Loucy (cell line): Measurements from ENCODE around the gene AGFG1.
A peak's percentile ranks its signal among the peaks of the same experiment; 100 is the strongest.

ENCODE experiments used
- H2AFZ ChIP-seq: fragments of 200-600 bp; sonication (generic); 2 replicates; pipeline ENCODE4 v1.6.0; 2016; ENCODE audit warnings: antibody characterized with exemption, mild to moderate bottlenecking, low read length, moderate library complexity
- H3F3A ChIP-seq: fragments of 200-600 bp; 2 replicates; pipeline ENCODE4 v1.6.0; 2016; ENCODE audit warnings: antibody characterized with exemption, low read depth, mild to moderate bottlenecking
- H3K27me3 ChIP-seq: fragments of 200-600 bp; sonication (generic); 2 replicates; pipeline ENCODE4 v1.6.1; 2014; ENCODE audit warnings: low read length, mild to moderate bottlenecking; ENCODE audit not compliant: insufficient read depth, poor library complexity, severe bottlenecking
- H3K36me3 ChIP-seq: fragments of 200-600 bp; sonication (generic); 2 replicates; pipeline ENCODE4 v1.6.1; 2016; ENCODE audit warnings: low read length; ENCODE audit not compliant: insufficient read depth
- H3K4me1 ChIP-seq: fragments of 200-600 bp; sonication (generic); 2 replicates; pipeline ENCODE4 v1.5.1; 2014; ENCODE audit warnings: low read length, mild to moderate bottlenecking; ENCODE audit not compliant: insufficient read depth, poor library complexity, severe bottlenecking
- H3K4me2 ChIP-seq: fragments of 200-600 bp; sonication (generic); 2 replicates; pipeline ENCODE4 v1.6.0; 2014; ENCODE audit warnings: antibody characterized with exemption, low read length, low read depth, mild to moderate bottlenecking; ENCODE audit not compliant: poor library complexity, severe bottlenecking
- H3K4me3 ChIP-seq: fragments of 200-600 bp; sonication (generic); 2 replicates; pipeline ENCODE4 v1.5.1; 2014; ENCODE audit warnings: low read length, mild to moderate bottlenecking, mixed read lengths; ENCODE audit not compliant: poor library complexity, severe bottlenecking
- H3K79me2 ChIP-seq: fragments of 200-600 bp; sonication (generic); 2 replicates; pipeline ENCODE4 v1.6.1; 2014; ENCODE audit warnings: low read length; ENCODE audit not compliant: insufficient read depth
- H3K9ac ChIP-seq: fragments of 200-600 bp; sonication (generic); 2 replicates; pipeline ENCODE4 v1.6.0; 2014; ENCODE audit warnings: mild to moderate bottlenecking, low read depth, low read length, moderate library complexity; ENCODE audit not compliant: poor library complexity, severe bottlenecking
- H3K9me2 ChIP-seq: fragments of 200-600 bp; sonication (generic); replicated peaks from 2 replicates; pipeline ENCODE4 v1.6.1; 2016; ENCODE audit warnings: low read depth, low read length, mixed read lengths
- H3K9me3 ChIP-seq: fragments of 200-600 bp; sonication (generic); 2 replicates; pipeline ENCODE4 v1.6.1; 2014; ENCODE audit warnings: mild to moderate bottlenecking, antibody characterized with exemption, low read length, low read depth; ENCODE audit not compliant: insufficient read depth
- H4K20me1 ChIP-seq: fragments of 200-600 bp; sonication (generic); 2 replicates; pipeline ENCODE4 v1.6.0; 2014; ENCODE audit warnings: antibody characterized with exemption, low read length, mild to moderate bottlenecking; ENCODE audit not compliant: insufficient read depth, poor library complexity, severe bottlenecking
- EZH2phosphoT487 ChIP-seq: fragments of 200-600 bp; IDR thresholded peaks from 2 replicates; pipeline ENCODE4 v1.6.1; 2018; ENCODE audit warnings: antibody characterized with exemption, mild to moderate bottlenecking, moderate library complexity, borderline replicate concordance
- TF ChIP-seq, protein P1 (sequence below): fragments of 200-600 bp; sonication (generic); conservative IDR thresholded peaks from 2 replicates; pipeline ENCODE4 v1.5.1; 2014; ENCODE audit warnings: mild to moderate bottlenecking, antibody characterized with exemption, low read length

The AGFG1 gene

DNA sequence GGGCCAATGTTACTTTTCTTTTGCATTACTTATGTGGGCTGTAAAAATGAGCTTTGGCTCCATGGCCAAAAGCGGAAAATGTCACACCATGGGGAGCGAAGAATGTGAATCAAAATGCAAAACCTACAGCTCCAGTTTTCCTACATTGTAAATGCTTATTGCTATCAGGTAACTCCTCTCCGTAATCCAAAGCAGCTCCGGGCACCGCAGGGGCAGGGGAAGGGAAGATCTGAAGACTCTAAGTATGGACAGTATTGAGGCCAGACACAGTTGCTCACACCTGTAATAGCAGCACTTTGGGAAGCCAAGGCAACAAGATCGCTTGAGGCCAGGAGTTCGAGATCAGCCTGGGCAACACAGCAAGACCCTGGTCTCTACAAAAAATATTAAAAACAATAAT, 7.1 kb upstream of the AGFG1 start:
- no peaks in the 10 kb centered on the region for H4K20me1 ChIP-seq
- H3K4me3 ChIP-seq = no peak overlapping the region
- no peaks in the 10 kb centered on the region for H3K36me3 ChIP-seq
- no peak overlapping the region for H2AFZ ChIP-seq
- H3K9me3 ChIP-seq = no peaks in the 10 kb centered on the region
- no peaks in the 10 kb centered on the region for H3K79me2 ChIP-seq
- H3K27me3 ChIP-seq = peaks cover 13% of the 10 kb centered on the region
- peak overlapping the region; percentile 23 for H3K4me2 ChIP-seq
- H3K9ac ChIP-seq = no peak overlapping the region
- TF ChIP-seq EZH2phosphoT487 = no peak
- TF ChIP-seq, protein P1, sequence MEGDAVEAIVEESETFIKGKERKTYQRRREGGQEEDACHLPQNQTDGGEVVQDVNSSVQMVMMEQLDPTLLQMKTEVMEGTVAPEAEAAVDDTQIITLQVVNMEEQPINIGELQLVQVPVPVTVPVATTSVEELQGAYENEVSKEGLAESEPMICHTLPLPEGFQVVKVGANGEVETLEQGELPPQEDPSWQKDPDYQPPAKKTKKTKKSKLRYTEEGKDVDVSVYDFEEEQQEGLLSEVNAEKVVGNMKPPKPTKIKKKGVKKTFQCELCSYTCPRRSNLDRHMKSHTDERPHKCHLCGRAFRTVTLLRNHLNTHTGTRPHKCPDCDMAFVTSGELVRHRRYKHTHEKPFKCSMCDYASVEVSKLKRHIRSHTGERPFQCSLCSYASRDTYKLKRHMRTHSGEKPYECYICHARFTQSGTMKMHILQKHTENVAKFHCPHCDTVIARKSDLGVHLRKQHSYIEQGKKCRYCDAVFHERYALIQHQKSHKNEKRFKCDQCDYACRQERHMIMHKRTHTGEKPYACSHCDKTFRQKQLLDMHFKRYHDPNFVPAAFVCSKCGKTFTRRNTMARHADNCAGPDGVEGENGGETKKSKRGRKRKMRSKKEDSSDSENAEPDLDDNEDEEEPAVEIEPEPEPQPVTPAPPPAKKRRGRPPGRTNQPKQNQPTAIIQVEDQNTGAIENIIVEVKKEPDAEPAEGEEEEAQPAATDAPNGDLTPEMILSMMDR = no peak
- peaks cover 17% of the 10 kb centered on the region for H3K4me1 ChIP-seq
- no peaks in the 10 kb centered on the region for H3K9me2 ChIP-seq
- no peaks in the 10 kb centered on the region for H3F3A ChIP-seq

DNA sequence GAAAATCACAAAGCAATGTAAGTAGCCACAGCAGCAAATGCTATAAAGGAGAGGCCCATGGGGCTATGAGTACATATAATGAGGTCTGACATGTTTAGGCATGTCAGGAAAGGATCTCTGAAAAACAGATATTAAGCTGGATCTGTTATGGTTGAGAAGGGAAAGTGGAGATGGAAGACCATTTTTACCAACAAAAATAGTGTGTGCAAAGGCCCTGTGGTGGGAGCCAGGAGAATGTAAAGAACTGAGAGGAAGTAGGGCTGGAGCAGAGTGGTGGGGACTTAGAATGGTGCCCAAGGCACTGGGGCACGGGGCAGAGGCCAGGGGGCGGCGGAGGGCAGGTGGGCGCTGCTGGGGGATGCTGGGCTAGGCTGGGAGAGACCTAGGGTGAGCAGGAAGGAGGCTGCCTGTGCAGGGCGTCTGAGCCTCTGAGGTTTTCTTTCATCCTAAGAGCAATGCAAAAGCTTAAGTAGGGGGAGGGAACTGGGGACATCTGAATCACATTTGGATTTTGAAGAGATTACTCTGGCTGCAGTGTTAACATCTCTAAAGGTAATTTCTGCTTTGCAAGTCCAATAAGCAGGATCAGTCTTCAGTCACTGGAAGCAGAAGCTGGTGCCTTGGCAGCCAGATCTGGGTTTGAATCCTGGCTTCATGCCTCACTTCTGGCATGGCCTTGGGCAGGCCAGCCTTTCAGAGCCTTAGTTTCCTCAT, 4.9 kb upstream of the AGFG1 start:
- Histone ChIP-seq H3K9me3 (no peaks in the 10 kb centered on the region), H3K9me2 (no peaks in the 10 kb centered on the region), H3K4me1 (peaks cover 9% of the 10 kb centered on the region), H3F3A (no peaks in the 10 kb centered on the region), H3K4me3 (no peak overlapping the region), H3K4me2 (no peak overlapping the region), H3K79me2 (no peaks in the 10 kb centered on the region), H3K9ac (no peak overlapping the region), H4K20me1 (no peaks in the 10 kb centered on the region), H3K27me3 (peaks cover 10% of the 10 kb centered on the region), H2AFZ (no peak overlapping the region), H3K36me3 (no peaks in the 10 kb centered on the region)
- TF ChIP-seq, protein P1 = no peak

DNA sequence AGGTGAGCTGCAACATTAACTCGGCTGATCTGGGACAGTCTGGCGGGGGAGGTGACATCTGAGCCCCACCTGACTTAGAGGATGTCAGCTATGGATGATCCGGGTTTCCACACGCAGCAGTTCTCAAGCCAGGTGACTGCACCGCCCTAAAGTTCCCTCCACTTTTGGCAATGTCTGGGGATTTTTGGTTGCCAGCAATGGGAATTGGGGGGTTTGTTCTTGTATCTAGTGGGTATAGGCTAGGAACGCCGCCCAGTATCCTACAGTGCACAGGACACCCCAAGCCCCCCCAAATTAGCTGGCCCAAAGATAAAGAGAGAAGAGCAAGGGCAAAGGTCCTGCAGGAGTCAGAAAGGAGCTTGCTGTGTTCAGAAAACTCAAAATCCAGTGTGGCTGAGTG, 544 bp upstream of the AGFG1 start:
- no peak overlapping the region for H2AFZ ChIP-seq
- TF ChIP-seq, protein P1 = no peak
- TF ChIP-seq EZH2phosphoT487 = no peak
- H3K9ac ChIP-seq = no peak overlapping the region
- no peak overlapping the region for H3K4me3 ChIP-seq
- H3K79me2 ChIP-seq = peaks cover 42% of the 10 kb centered on the region
- no peaks in the 10 kb centered on the region for H3F3A ChIP-seq
- no peaks in the 10 kb centered on the region for H3K9me3 ChIP-seq
- H3K36me3 ChIP-seq = no peaks in the 10 kb centered on the region
- H3K4me2 ChIP-seq = no peak overlapping the region
- no peaks in the 10 kb centered on the region for H3K9me2 ChIP-seq
- H3K27me3 ChIP-seq = no peaks in the 10 kb centered on the region
- peaks cover 42% of the 10 kb centered on the region for H4K20me1 ChIP-seq
- H3K4me1 ChIP-seq = peaks cover 31% of the 10 kb centered on the region
